Skeletal muscle satellite cell (primary cell): ENCODE data around the gene MATN4.

Experiments used
- H3K27me3 ChIP-seq: 2 replicates; pipeline ENCODE4 v1.7.0; 2013; ENCODE audit warnings: low read length; ENCODE audit not compliant: control insufficient read depth, insufficient read depth
- H3K36me3 ChIP-seq: 2 replicates; pipeline ENCODE4 v1.7.0; 2013; ENCODE audit warnings: mild to moderate bottlenecking, control low read depth, low read length; ENCODE audit not compliant: insufficient read depth
- H3K4me1 ChIP-seq: 2 replicates; pipeline ENCODE4 v1.7.0; 2013; ENCODE audit warnings: low read length; ENCODE audit not compliant: control insufficient read depth, insufficient read depth
- H3K4me2 ChIP-seq: 2 replicates; pipeline ENCODE4 v1.7.0; 2013; ENCODE audit warnings: mild to moderate bottlenecking, low read length
- H3K4me3 ChIP-seq: 2 replicates; pipeline ENCODE4 v1.7.0; 2013; ENCODE audit warnings: low read length
- H3K9ac ChIP-seq: 2 replicates; pipeline ENCODE4 v1.7.0; 2013; ENCODE audit warnings: mild to moderate bottlenecking, low read depth, low read length, moderate library complexity
- H3K9me3 ChIP-seq: replicated peaks from 2 replicates; pipeline ENCODE4 v1.7.0; 2013; ENCODE audit warnings: mild to moderate bottlenecking, control low read depth, low read length

The MATN4 gene

GRCh38 chr20:45309075-45309474 lies 976 bp upstream of the MATN4 start:
- Histone ChIP-seq H3K4me2 (no peak overlapping the region), H3K27me3 (peaks cover 66% of the 10 kb centered on the region), H3K36me3 (no peaks in the 10 kb centered on the region), H3K4me3 (no peak overlapping the region), H3K4me1 (no peaks in the 10 kb centered on the region), H3K9ac (no peak overlapping the region), H3K9me3 (no peaks in the 10 kb centered on the region)

GRCh38 chr20:45307076-45307640 lies 941 bp downstream of the MATN4 start:
- H3K9ac ChIP-seq, result no peak overlapping the region
- H3K27me3 ChIP-seq, result peaks cover 73% of the 10 kb centered on the region
- no peak overlapping the region for H3K4me2 ChIP-seq
- H3K36me3 ChIP-seq, result no peaks in the 10 kb centered on the region
- no peaks in the 10 kb centered on the region for H3K4me1 ChIP-seq
- no peaks in the 10 kb centered on the region for H3K9me3 ChIP-seq
- no peak overlapping the region for H3K4me3 ChIP-seq

- H3K4me2 ChIP-seq, result peak within 1 kb of the TSS; percentile 47
- no peak within 1 kb of the TSS for H3K9ac ChIP-seq
- H3K36me3 ChIP-seq, result no peaks in the 10 kb centered on the region
- no peaks in the 10 kb centered on the region for H3K4me1 ChIP-seq
- H3K9me3 ChIP-seq, result no peaks in the 10 kb centered on the region
- H3K4me3 ChIP-seq, result no peak within 1 kb of the TSS
- H3K27me3 ChIP-seq, result peaks cover 74% of the 10 kb centered on the region
These were observed 1.6 kb downstream of the MATN4 start, which contains the start of gene RBPJL for GRCh38 chr20:45306431-45306982. Gene RBPJL, plus strand, starts transcription at chr20:45306840. Its CDS starts 83 bp downstream, at chr20:45306923.

GRCh38 chr20:45305262-45305661 lies 2.8 kb downstream of the MATN4 start:
- H3K9me3 ChIP-seq, result no peaks in the 10 kb centered on the region
- H3K27me3 ChIP-seq, result peaks cover 79% of the 10 kb centered on the region
- H3K36me3 ChIP-seq, result no peaks in the 10 kb centered on the region
- no peaks in the 10 kb centered on the region for H3K4me1 ChIP-seq
- H3K4me3 ChIP-seq, result no peak overlapping the region
- H3K9ac ChIP-seq, result no peak overlapping the region
- H3K4me2 ChIP-seq, result no peak overlapping the region

GRCh38 chr20:45304464-45304999 lies 3.6 kb downstream of the MATN4 start:
- no peaks in the 10 kb centered on the region for H3K36me3 ChIP-seq
- peaks cover 80% of the 10 kb centered on the region for H3K27me3 ChIP-seq
- no peaks in the 10 kb centered on the region for H3K9me3 ChIP-seq
- no peaks in the 10 kb centered on the region for H3K4me1 ChIP-seq
- no peak overlapping the region for H3K9ac ChIP-seq
- no peak overlapping the region for H3K4me3 ChIP-seq
- H3K4me2 ChIP-seq, result no peak overlapping the region

GRCh38 chr20:45303586-45304463 lies 4.3 kb downstream of the MATN4 start:
- Histone ChIP-seq H3K27me3 (peaks cover 74% of the 10 kb centered on the region), H3K9me3 (no peaks in the 10 kb centered on the region), H3K36me3 (no peaks in the 10 kb centered on the region), H3K4me2 (no peak overlapping the region), H3K4me1 (no peaks in the 10 kb centered on the region), H3K9ac (no peak overlapping the region), H3K4me3 (no peak overlapping the region)

GRCh38 chr20:45301824-45302271 lies 6.3 kb downstream of the MATN4 start:
- H3K9me3 ChIP-seq, result no peaks in the 10 kb centered on the region
- H3K9ac ChIP-seq, result no peak overlapping the region
- H3K4me2 ChIP-seq, result no peak overlapping the region
- peaks cover 55% of the 10 kb centered on the region for H3K27me3 ChIP-seq
- H3K36me3 ChIP-seq, result no peaks in the 10 kb centered on the region
- H3K4me3 ChIP-seq, result no peak overlapping the region
- no peaks in the 10 kb centered on the region for H3K4me1 ChIP-seq

GRCh38 chr20:45300961-45301360 lies 7.1 kb downstream of the MATN4 start:
- peaks cover 53% of the 10 kb centered on the region for H3K27me3 ChIP-seq

GRCh38 chr20:45299786-45300185 lies 8.3 kb downstream of the MATN4 start:
- H3K9ac ChIP-seq, result no peak overlapping the region
- no peak overlapping the region for H3K4me2 ChIP-seq
- no peaks in the 10 kb centered on the region for H3K9me3 ChIP-seq
- no peaks in the 10 kb centered on the region for H3K4me1 ChIP-seq
- H3K27me3 ChIP-seq, result peaks cover 43% of the 10 kb centered on the region
- H3K4me3 ChIP-seq, result no peak overlapping the region
- H3K36me3 ChIP-seq, result no peaks in the 10 kb centered on the region

More at GRCh38 chr20:45300961-45301360, 7.1 kb downstream of the MATN4 start:
- H3K4me2 ChIP-seq, result no peak overlapping the region
- H3K4me3 ChIP-seq, result no peak overlapping the region
- no peaks in the 10 kb centered on the region for H3K9me3 ChIP-seq
- H3K4me1 ChIP-seq, result no peaks in the 10 kb centered on the region
- no peaks in the 10 kb centered on the region for H3K36me3 ChIP-seq
- no peak overlapping the region for H3K9ac ChIP-seq

GRCh38 chr20:45297786-45298497 lies 10.2 kb downstream of the MATN4 start:
- H3K27me3 ChIP-seq, result peaks cover 36% of the 10 kb centered on the region
- H3K9me3 ChIP-seq, result no peaks in the 10 kb centered on the region
- peaks cover 8% of the 10 kb centered on the region for H3K4me1 ChIP-seq
- no peak overlapping the region for H3K4me2 ChIP-seq
- H3K36me3 ChIP-seq, result no peaks in the 10 kb centered on the region
- no peak overlapping the region for H3K9ac ChIP-seq
- H3K4me3 ChIP-seq, result no peak overlapping the region

GRCh38 chr20:45294659-45295058 lies 13.4 kb downstream of the MATN4 start:
- Histone ChIP-seq H3K27me3 (peaks cover 24% of the 10 kb centered on the region), H3K36me3 (no peaks in the 10 kb centered on the region), H3K4me2 (no peak overlapping the region), H3K4me3 (no peak overlapping the region), H3K4me1 (peaks cover 9% of the 10 kb centered on the region), H3K9me3 (no peaks in the 10 kb centered on the region), H3K9ac (no peak overlapping the region)
